Right cardiac atrium (tissue), 5 donors: ENCODE results near the gene MAN1B1. TPM values are rescaled to one million over a fixed set of nuclear protein-coding genes. Genes with fewer than 3 reads are reported as not detected.
"Not testable (repeated sequence)": the region's sequence is repeated elsewhere in the genome, so short reads cannot be mapped to it uniquely, and the experiment has no call there.

Experiments used
- ATAC-seq, 2 donors: fragments of 200-7000 bp; cut with Tn5 transposase; one replicate each; pipeline versions ENCODE4 v1.8.0 to v1.9.1; 2020; ENCODE audit warnings: moderate library complexity in 2 of 2, mild to moderate bottlenecking in 1 of 2
- DNase-seq, 3 donors: peaks; one replicate each; pipeline ENCODE4 v3.0.0-alpha.2; 2020
- H3K27ac ChIP-seq: one replicate; pipeline ENCODE4 v1.5.1; 2013; ENCODE audit warnings: mild to moderate bottlenecking, low read length, control low read depth, moderate library complexity
- H3K27me3 ChIP-seq: one replicate; pipeline ENCODE4 v1.6.1; 2013; ENCODE audit not compliant: control insufficient read depth, insufficient read depth
- H3K4me1 ChIP-seq: one replicate; pipeline ENCODE4 v1.6.1; 2013; ENCODE audit warnings: low read length; ENCODE audit not compliant: control insufficient read depth, insufficient read depth
- H3K4me3 ChIP-seq: one replicate; pipeline ENCODE4 v1.5.1; 2013; ENCODE audit warnings: low read length, control low read depth
- H3K9me3 ChIP-seq: one replicate; pipeline ENCODE4 v1.6.1; 2013; ENCODE audit warnings: low read length; ENCODE audit not compliant: control insufficient read depth
- WGBS: extraction: QIAGEN DNeasy Blood & Tissue Kit; methylation state at CpG from one replicate; pipeline ENCODE4 v1.1.7; 2013; 5-methylcytosine and 5-hydroxymethylcytosine counted together
- intact Hi-C, 4 donors: fragments of 100-400 bp; cut with DNase I; formaldehyde crosslinking; loops; one replicate each; pipeline versions ENCODE4 v1.11.0 to v1.14.0; 2022 to 2023
- polyA plus RNA-seq: library from polyadenylated mRNA; stranded (reverse); fragments of 200-250 nt; gene quantifications from one replicate; pipeline ENCODE4 v1.2.3, GENCODE V29; 2013
- total RNA-seq, 4 donors: library from RNA; stranded (reverse); fragmentation: NEBNext Ultra II Directional; extraction: Animal tissue kit (Norgen Biotek cat#: 25700); gene quantifications; one replicate each; pipeline ENCODE4 v1.2.1, GENCODE V29; 2021
- donor health status: healthy with polysubstance abuse.
- donor health status: DM: no; HTN: yes; CAD: no.
- donor health status: DM: no; HTN: no; CAD: no.
- donor health status: DM: no; HTN: yes; CAD: no; lungs with severe emphysema.
- donor health status: DM: yes; HTN: yes; CAD: no.

MAN1B1 gene
- total and polyA plus RNA-seq, 5 donors, result 23.9 to 31.3 (median 25.9) TPM

GRCh38 chr9:137123952-137124462 is 37.2 kb downstream of the MAN1B1 start:
- intact Hi-C loops, result loop anchor here (2.0 to 5.0 kb wide), 2 partner anchors 103 to 109 kb away; partner anchors contain the start of genes CYSRT1 (in 3 of the 4) and RNF224 (in 3 of the 4)
- H3K4me3 ChIP-seq, ATAC-seq, H3K4me1 ChIP-seq, H3K27ac ChIP-seq, H3K27me3 ChIP-seq, H3K9me3 ChIP-seq: not testable (repeated sequence)
- 93% methylated on average over 5 of the region's 5 CpGs for WGBS
- peak in 1 of 3 donors; percentile 9 for DNase-seq

GRCh38 chr9:137126786-137127185 is 40.0 kb downstream of the MAN1B1 start:
- H3K4me3 ChIP-seq, result no peak overlapping the region
- no peak for ATAC-seq
- H3K27ac ChIP-seq, result peak overlapping the region; percentile 44
- no peaks in the 10 kb centered on the region for H3K9me3 ChIP-seq
- intact Hi-C loops, result no loop called here
- peak in 1 of 3 donors; percentile 11 for DNase-seq
- H3K27me3 ChIP-seq, result no peaks in the 10 kb centered on the region
- H3K4me1 ChIP-seq, result peaks cover 4% of the 10 kb centered on the region
- WGBS, result 35% methylated on average over 3 of the region's 3 CpGs

- Histone ChIP-seq H3K4me3 (peak overlapping the region; percentile 4), H3K27ac (peak overlapping the region; percentile 44), H3K4me1 (peaks cover 4% of the 10 kb centered on the region), H3K9me3 (no peaks in the 10 kb centered on the region), H3K27me3 (no peaks in the 10 kb centered on the region)
- DNase-seq, result peak in 2 of 3 donors; percentile 66 to 78
- peak; percentile 8 to 24 for ATAC-seq
- 34% methylated on average over 24 of the region's 24 CpGs for WGBS
- intact Hi-C loops, result no loop called here
Measured at GRCh38 chr9:137127301-137128157, 40.7 kb downstream of the MAN1B1 start.

- H3K27me3 ChIP-seq, result no peaks in the 10 kb centered on the region
- H3K9me3 ChIP-seq, result no peaks in the 10 kb centered on the region
- ATAC-seq (no peak), DNase-seq (peak in 2 of 3 donors; percentile 35 to 48)
- H3K27ac ChIP-seq, result no peak overlapping the region
- intact Hi-C loops, result no loop called here
- H3K4me3 ChIP-seq, result no peak overlapping the region
- WGBS, result 73% methylated on average over 19 of the region's 19 CpGs
- H3K4me1 ChIP-seq, result peaks cover 4% of the 10 kb centered on the region
Measured at GRCh38 chr9:137128158-137128861, 41.5 kb downstream of the MAN1B1 start.

- ATAC-seq, result peak; percentile 9 to 17
- Histone ChIP-seq H3K27me3 (no peaks in the 10 kb centered on the region), H3K9me3 (no peaks in the 10 kb centered on the region), H3K27ac (peak overlapping the region; percentile 69), H3K4me1 (peaks cover 4% of the 10 kb centered on the region), H3K4me3 (peak overlapping the region; percentile 80)
- intact Hi-C loops, result no loop called here
- WGBS, result 26% methylated on average over 37 of the region's 37 CpGs
- DNase-seq, result peak in 1 of 3 donors; percentile 65
Measured at GRCh38 chr9:137128862-137129455, 42.2 kb downstream of the MAN1B1 start.

- H3K9me3 ChIP-seq, result no peaks in the 10 kb centered on the region
- peak overlapping the region; percentile 69 for H3K27ac ChIP-seq
- peak; percentile 91 to 96 (median 96) for DNase-seq
- intact Hi-C loops, result no loop called here
- H3K4me1 ChIP-seq, result peaks cover 4% of the 10 kb centered on the region
- H3K27me3 ChIP-seq, result no peaks in the 10 kb centered on the region
- H3K4me3 ChIP-seq, result peak overlapping the region; percentile 80
- WGBS, result under 1% methylated on average over 86 of the region's 86 CpGs
- peak; percentile 98 to 99 for ATAC-seq
Measured at GRCh38 chr9:137129456-137130175, 42.8 kb downstream of the MAN1B1 start.

- peak; percentile 6 to 46 (median 43) for DNase-seq
- H3K4me3 ChIP-seq, result peak overlapping the region; percentile 80
- intact Hi-C loops, result no loop called here
- no peak overlapping the region for H3K27ac ChIP-seq
- H3K4me1 ChIP-seq, result peaks cover 4% of the 10 kb centered on the region
- H3K9me3 ChIP-seq, result no peaks in the 10 kb centered on the region
- WGBS, result 6% methylated on average over 58 of the region's 58 CpGs
- no peak for ATAC-seq
- H3K27me3 ChIP-seq, result no peaks in the 10 kb centered on the region
Measured at GRCh38 chr9:137130176-137130755, 43.5 kb downstream of the MAN1B1 start.

- Histone ChIP-seq H3K27ac (no peak overlapping the region), H3K4me3 (no peak overlapping the region), H3K9me3 (no peaks in the 10 kb centered on the region), H3K27me3 (no peaks in the 10 kb centered on the region), H3K4me1 (no peaks in the 10 kb centered on the region)
- intact Hi-C loops, result no loop called here
- peak in 1 of 3 donors; percentile 14 for DNase-seq
- ATAC-seq, result no peak
- 75% methylated on average over 4 of the region's 4 CpGs for WGBS
Measured at GRCh38 chr9:137134191-137134590, 47.4 kb downstream of the MAN1B1 start.

- H3K27ac ChIP-seq, H3K9me3 ChIP-seq, H3K27me3 ChIP-seq, H3K4me1 ChIP-seq, H3K4me3 ChIP-seq, intact Hi-C loops, ATAC-seq: not testable (repeated sequence)
- WGBS, result 80% methylated on average over 9 of the region's 9 CpGs
- peak in 2 of 3 donors; percentile 2 to 11 for DNase-seq
Measured at GRCh38 chr9:137135154-137135553, 48.4 kb downstream of the MAN1B1 start.

- intact Hi-C loops, result no loop called here
- Histone ChIP-seq H3K27me3 (no peaks in the 10 kb centered on the region), H3K4me3 (no peak overlapping the region), H3K9me3 (no peaks in the 10 kb centered on the region), H3K27ac (no peak overlapping the region), H3K4me1 (no peaks in the 10 kb centered on the region)
- DNase-seq, result peak in 2 of 3 donors; percentile 27 to 41
- no peak for ATAC-seq
- 31% methylated on average over 27 of the region's 27 CpGs for WGBS
Measured at GRCh38 chr9:137136261-137136880, 49.6 kb downstream of the MAN1B1 start.
